ENCODE data around the gene SNUPN. TPM values are rescaled to one million over a fixed set of nuclear protein-coding genes. Genes with fewer than 3 reads are reported as not detected.
A peak's percentile ranks its signal among the peaks of the same experiment; 100 is the strongest.

The SNUPN gene
- polyA plus RNA-seq, 1 of the 3 experiments (the other 2 are of a cell fraction): 31.7 TPM

DNA sequence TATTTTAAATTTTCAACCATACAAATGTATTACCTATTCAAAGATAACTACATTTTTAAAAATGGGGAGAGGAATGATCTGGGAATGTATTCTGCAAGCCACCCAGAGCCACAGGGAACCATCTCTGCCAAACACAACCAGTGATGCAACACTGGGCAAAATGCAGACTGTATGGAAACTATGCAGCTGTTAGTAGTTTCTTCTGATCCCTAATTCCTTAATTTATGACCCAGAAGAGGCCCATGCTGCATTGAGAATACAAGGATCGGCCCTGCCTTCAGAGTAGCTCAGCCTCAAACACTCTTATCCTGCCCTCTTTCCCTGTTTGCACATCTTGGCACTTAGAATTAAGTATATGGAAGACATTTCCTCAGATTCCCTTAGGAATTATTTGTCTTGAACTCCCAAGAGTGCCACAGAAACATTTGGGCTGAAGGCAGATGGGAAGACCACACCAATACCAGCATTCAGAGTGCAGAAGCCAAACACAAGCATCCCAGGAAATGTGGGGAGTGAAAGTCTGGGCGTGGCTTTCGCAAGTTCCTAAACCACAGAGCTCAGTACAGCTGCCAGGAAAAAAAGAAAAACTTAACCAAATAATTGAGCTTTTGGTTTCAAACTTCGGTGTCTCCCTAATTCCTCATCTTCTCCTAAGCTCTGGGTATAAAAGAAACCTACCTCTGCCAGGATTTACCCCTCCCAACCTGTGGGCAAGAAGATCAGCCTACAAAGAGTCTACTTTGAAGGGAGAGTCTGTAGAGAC is 5.3 kb downstream of the SNUPN start:
- peaks cover 0 to 15% of the 10 kb centered on the region in 2 experiments; a peak in 2 of 4 replicates for H3K4me1 ChIP-seq (ENCODE audit: control insufficient read depth in 1 of 2, insufficient read depth in 2 of 2, low read depth in 1 of 2, low read length in 1 of 2)
- H3K4me3 ChIP-seq (ENCODE audit: low read depth in 2 of 2, low read length in 1 of 2): peak overlapping the region in 1 of 2 experiments; percentile 9; a peak in 1 of 4 replicates
- H3K9me3 ChIP-seq: no peaks in the 10 kb centered on the region
- H3K9me2 ChIP-seq: no peaks in the 10 kb centered on the region
- H3K27ac ChIP-seq (ENCODE audit: low read depth in 2 of 2, low read length in 1 of 2): peak overlapping the region; percentile 53 to 87
- peak overlapping the region; percentile 65 for H3K4me2 ChIP-seq
- peak overlapping the region; percentile 73 for H2AFZ ChIP-seq (ENCODE audit: low read depth)
- H3F3A ChIP-seq (replicated peaks; ENCODE audit: insufficient read depth): peaks cover 31% of the 10 kb centered on the region
- H3K27me3 ChIP-seq (ENCODE audit: insufficient read depth): no peaks in the 10 kb centered on the region
- DNase-seq: no peak
- H4K20me1 ChIP-seq (ENCODE audit: insufficient read depth): no peaks in the 10 kb centered on the region
- H3K9ac ChIP-seq: peak overlapping the region; percentile 59; the same call in 1 of the 2 replicates
- WGBS (ENCODE audit: low lambda C conversion rate): 62% methylated on average over 4 of the region's 4 CpGs
- peaks cover 19 to 36% of the 10 kb centered on the region in 2 experiments for H3K36me3 ChIP-seq (replicated peaks in 1 of 2; ENCODE audit: control insufficient read depth in 1 of 2, insufficient read depth in 2 of 2, low read length in 1 of 2)
- peaks cover 30% of the 10 kb centered on the region for H3K79me2 ChIP-seq (ENCODE audit: insufficient read depth)
- CTCF ChIA-PET: interaction anchor here (0.8 to 2.6 kb wide), 5 partner anchors 13 to 253 kb away, joined by 3 to 11 read pairs (median 5); no protein-coding TSS in a partner anchor
- TF ChIP-seq FOXM1 (IDR thresholded peaks at IDR 0.05; ENCODE audit: low read depth): no peak
- TF ChIP-seq FOXJ3 (CRISPR knock-in tag; IDR thresholded peaks at IDR 0.05): no peak
- TF ChIP-seq ZBTB33 (IDR thresholded peaks at IDR 0.05; ENCODE audit: borderline replicate concordance, low read depth): no peak
- no peak for TF ChIP-seq ELF1 (IDR thresholded peaks at IDR 0.05)
- TF ChIP-seq NFIC (IDR thresholded peaks at IDR 0.05; ENCODE audit: borderline replicate concordance): no peak
- no peak for TF ChIP-seq CHD2 (IDR thresholded peaks at IDR 0.05; ENCODE audit: low read length, partially characterized antibody)
- no peak for TF ChIP-seq POLR2AphosphoS5 (IDR thresholded peaks at IDR 0.05; ENCODE audit: low read depth, low read length)
- no peak for TF ChIP-seq FOSL2 (IDR thresholded peaks at IDR 0.05; ENCODE audit: borderline replicate concordance, low read depth)
- TF ChIP-seq, protein P1, sequence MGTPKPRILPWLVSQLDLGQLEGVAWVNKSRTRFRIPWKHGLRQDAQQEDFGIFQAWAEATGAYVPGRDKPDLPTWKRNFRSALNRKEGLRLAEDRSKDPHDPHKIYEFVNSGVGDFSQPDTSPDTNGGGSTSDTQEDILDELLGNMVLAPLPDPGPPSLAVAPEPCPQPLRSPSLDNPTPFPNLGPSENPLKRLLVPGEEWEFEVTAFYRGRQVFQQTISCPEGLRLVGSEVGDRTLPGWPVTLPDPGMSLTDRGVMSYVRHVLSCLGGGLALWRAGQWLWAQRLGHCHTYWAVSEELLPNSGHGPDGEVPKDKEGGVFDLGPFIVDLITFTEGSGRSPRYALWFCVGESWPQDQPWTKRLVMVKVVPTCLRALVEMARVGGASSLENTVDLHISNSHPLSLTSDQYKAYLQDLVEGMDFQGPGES (IDR thresholded peaks at IDR 0.05; ENCODE audit: low read depth, low read length): no peak
- no peak for TF ChIP-seq EP300 (IDR thresholded peaks at IDR 0.05; ENCODE audit: borderline replicate concordance in 1 of 2, low read depth in 1 of 2, low read length in 1 of 2)
- no peak for TF ChIP-seq JUND (IDR thresholded peaks at IDR 0.05)
- POLR2A ChIA-PET: no interaction called here

DNA sequence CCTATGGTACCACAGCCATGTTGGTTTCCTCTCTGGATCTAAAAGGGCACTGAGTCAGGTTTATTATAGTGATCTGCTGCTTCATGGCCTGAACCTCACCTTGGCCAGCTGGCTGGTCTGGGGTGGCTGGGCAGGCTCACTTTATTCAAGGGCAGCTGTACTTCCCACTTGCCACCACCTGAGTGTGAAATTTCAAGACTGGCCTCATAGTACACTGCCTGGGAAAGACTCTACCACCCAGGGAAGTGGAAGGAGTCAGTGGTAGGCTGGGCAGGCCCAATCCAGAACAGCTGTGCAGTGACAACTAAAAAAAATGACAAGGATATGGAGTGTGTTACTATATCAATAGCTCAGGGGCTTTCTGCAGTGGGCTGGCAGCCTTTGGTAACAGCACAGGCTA is 8.8 kb downstream of the SNUPN start:
- H3K36me3 ChIP-seq (replicated peaks in 1 of 2; ENCODE audit: control insufficient read depth in 1 of 2, insufficient read depth in 2 of 2, low read length in 1 of 2): peaks cover 37 to 62% of the 10 kb centered on the region in 2 experiments
- H3K4me2 ChIP-seq: no peak overlapping the region
- H3K27me3 ChIP-seq (ENCODE audit: insufficient read depth): no peaks in the 10 kb centered on the region
- H3K9me3 ChIP-seq: no peaks in the 10 kb centered on the region
- H3F3A ChIP-seq (replicated peaks; ENCODE audit: insufficient read depth): peaks cover 24% of the 10 kb centered on the region
- H3K79me2 ChIP-seq (ENCODE audit: insufficient read depth): peaks cover 5% of the 10 kb centered on the region
- no peak overlapping the region for H3K4me3 ChIP-seq (ENCODE audit: low read depth in 2 of 2, low read length in 1 of 2)
- no peaks in the 10 kb centered on the region for H3K9me2 ChIP-seq
- no peaks in the 10 kb centered on the region for H4K20me1 ChIP-seq (ENCODE audit: insufficient read depth)
- ChIA-PET POLR2A (no interaction called here), CTCF (interaction anchor here (1.0 to 1.2 kb wide), 3 partner anchors 11 to 249 kb away, joined by 3 to 4 read pairs (median 3); no protein-coding TSS in a partner anchor)
- no peak overlapping the region for H2AFZ ChIP-seq (ENCODE audit: low read depth)
- no peak for DNase-seq
- no peak overlapping the region for H3K9ac ChIP-seq
- peaks cover 0 to 15% of the 10 kb centered on the region in 2 experiments; a peak in 2 of 4 replicates for H3K4me1 ChIP-seq (ENCODE audit: control insufficient read depth in 1 of 2, insufficient read depth in 2 of 2, low read depth in 1 of 2, low read length in 1 of 2)
- no peak overlapping the region for H3K27ac ChIP-seq (ENCODE audit: low read depth in 2 of 2, low read length in 1 of 2)
- no peak for TF ChIP-seq USF1 (IDR thresholded peaks at IDR 0.05; ENCODE audit: borderline replicate concordance, low read depth)
- TF ChIP-seq TCF12 (IDR thresholded peaks at IDR 0.05): no peak
- no peak for TF ChIP-seq RAD21 (IDR thresholded peaks at IDR 0.05; ENCODE audit: low read length)
- no peak for TF ChIP-seq JUND (IDR thresholded peaks at IDR 0.05)
- TF ChIP-seq EZH2phosphoT487 (IDR thresholded peaks at IDR 0.05; ENCODE audit: borderline replicate concordance, low read depth): no peak
- no peak for TF ChIP-seq REST (IDR thresholded peaks at IDR 0.05; ENCODE audit: low read depth, low read length)
- no peak for TF ChIP-seq MXI1 (IDR thresholded peaks at IDR 0.05; ENCODE audit: low read depth, low read length)
- TF ChIP-seq ELF1 (IDR thresholded peaks at IDR 0.05): no peak
- no peak for TF ChIP-seq TAF1 (IDR thresholded peaks at IDR 0.05; ENCODE audit: borderline replicate concordance, low read depth, low read length)

Measured in SK-N-SH (cell line).